Right atrium auricular region (tissue), 2 donors: Measurements from ENCODE around the gene GABRB3. TPM values are rescaled to one million over a fixed set of nuclear protein-coding genes. Genes with fewer than 3 reads are reported as not detected.
"Not testable (repeated sequence)": the region's sequence is repeated elsewhere in the genome, so short reads cannot be mapped to it uniquely, and the experiment has no call there.

Experiments
- DNase-seq: peaks from one replicate; pipeline ENCODE4 v3.0.0-alpha.2; 2019; ENCODE audit warnings: low spot score
- H3K27ac ChIP-seq, 2 donors: fragments of 200-600 bp; sonication (generic); 1 replicate in 1 of 2; 2 replicates in 1 of 2; pipeline ENCODE4 v1.5.1; 2016 to 2019
- H3K27me3 ChIP-seq, 2 donors: fragments of 200-600 bp; sonication (generic); one replicate each; pipeline versions ENCODE4 v1.5.1 to v1.6.0; 2017 to 2019
- H3K36me3 ChIP-seq: fragments of 200-600 bp; sonication (generic); one replicate; pipeline ENCODE4 v1.5.1; 2016
- H3K4me1 ChIP-seq, 2 donors: fragments of 200-600 bp; sonication (generic); one replicate each; pipeline versions ENCODE4 v1.5.1 to v1.6.0; 2017 to 2019
- H3K4me3 ChIP-seq, 2 donors: fragments of 200-600 bp; sonication (generic); 1 replicate in 1 of 2; 2 replicates in 1 of 2; pipeline ENCODE4 v1.5.1; 2017 to 2019; ENCODE audit warnings: mild to moderate bottlenecking in 1 of 2, moderate library complexity in 1 of 2
- H3K9me3 ChIP-seq, 2 donors: fragments of 200-600 bp; sonication (generic); one replicate each; pipeline ENCODE4 v1.5.1; 2019
- total RNA-seq, 2 donors: library from RNA; depleted of rRNA; stranded (reverse); fragments of >200 nt; gene quantifications; one replicate each; pipeline ENCODE4 v1.1.0, GENCODE V29; 2016
- TF ChIP-seq, protein P1 (sequence below), 2 donors: fragments of 200-600 bp; sonication (generic); IDR thresholded peaks; one replicate each; pipeline ENCODE4 v1.5.1; 2019; ENCODE audit warnings: antibody characterized with exemption in 2 of 2

GABRB3 gene
- total RNA-seq, 2 donors from 2014 or later = 12.9 to 20.9 TPM

DNA sequence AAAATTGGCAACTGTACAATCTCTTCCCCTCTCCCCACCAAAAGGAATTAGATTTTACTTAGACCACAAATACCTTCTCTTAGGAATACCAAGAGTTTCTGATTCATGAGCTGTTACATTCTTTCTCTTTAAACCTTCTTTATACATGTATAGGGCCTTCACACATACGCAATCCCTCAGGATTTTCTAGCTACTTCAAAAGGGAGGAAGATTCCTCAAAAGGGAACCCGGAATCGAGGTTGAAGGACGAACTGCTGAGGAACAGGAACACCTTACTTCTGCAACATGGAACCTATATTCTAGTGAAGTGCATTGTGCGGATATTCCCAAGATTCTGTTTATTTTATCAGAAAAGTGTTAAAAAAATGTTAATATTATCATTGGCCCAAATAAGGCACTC is 52.3 kb downstream of the GABRB3 start:
- Histone ChIP-seq H3K27me3 (no peaks in the 10 kb centered on the region), H3K36me3 (no peaks in the 10 kb centered on the region), H3K27ac (no peak overlapping the region), H3K4me1 (no peaks in the 10 kb centered on the region), H3K9me3 (no peaks in the 10 kb centered on the region), H3K4me3 (no peak overlapping the region)
- TF ChIP-seq, protein P1, sequence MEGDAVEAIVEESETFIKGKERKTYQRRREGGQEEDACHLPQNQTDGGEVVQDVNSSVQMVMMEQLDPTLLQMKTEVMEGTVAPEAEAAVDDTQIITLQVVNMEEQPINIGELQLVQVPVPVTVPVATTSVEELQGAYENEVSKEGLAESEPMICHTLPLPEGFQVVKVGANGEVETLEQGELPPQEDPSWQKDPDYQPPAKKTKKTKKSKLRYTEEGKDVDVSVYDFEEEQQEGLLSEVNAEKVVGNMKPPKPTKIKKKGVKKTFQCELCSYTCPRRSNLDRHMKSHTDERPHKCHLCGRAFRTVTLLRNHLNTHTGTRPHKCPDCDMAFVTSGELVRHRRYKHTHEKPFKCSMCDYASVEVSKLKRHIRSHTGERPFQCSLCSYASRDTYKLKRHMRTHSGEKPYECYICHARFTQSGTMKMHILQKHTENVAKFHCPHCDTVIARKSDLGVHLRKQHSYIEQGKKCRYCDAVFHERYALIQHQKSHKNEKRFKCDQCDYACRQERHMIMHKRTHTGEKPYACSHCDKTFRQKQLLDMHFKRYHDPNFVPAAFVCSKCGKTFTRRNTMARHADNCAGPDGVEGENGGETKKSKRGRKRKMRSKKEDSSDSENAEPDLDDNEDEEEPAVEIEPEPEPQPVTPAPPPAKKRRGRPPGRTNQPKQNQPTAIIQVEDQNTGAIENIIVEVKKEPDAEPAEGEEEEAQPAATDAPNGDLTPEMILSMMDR (IDR thresholded peaks at IDR 0.05) = no peak
- no peak for DNase-seq

DNA sequence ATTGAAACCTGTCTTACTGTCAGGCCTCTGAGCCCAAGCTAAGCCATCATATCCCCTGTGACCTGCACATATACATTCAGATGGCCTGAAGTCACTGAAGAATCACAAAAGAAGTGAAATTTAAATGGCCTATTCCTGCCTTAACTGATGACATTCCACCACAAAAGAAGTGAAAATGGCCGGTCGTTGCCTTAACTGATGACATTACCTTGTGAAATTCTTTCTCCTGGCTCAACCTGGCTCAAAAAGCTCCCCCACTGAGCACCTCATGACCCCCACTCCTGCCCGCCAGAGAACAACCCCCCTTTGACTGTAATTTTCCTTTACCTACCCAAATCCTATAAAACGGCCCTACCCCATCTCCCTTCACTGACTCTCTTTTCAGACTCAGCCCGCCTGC is 53.0 kb downstream of the GABRB3 start:
- not testable (repeated sequence) for H3K4me3 ChIP-seq, H3K27me3 ChIP-seq, H3K9me3 ChIP-seq, H3K4me1 ChIP-seq, H3K27ac ChIP-seq, DNase-seq, H3K36me3 ChIP-seq

DNA sequence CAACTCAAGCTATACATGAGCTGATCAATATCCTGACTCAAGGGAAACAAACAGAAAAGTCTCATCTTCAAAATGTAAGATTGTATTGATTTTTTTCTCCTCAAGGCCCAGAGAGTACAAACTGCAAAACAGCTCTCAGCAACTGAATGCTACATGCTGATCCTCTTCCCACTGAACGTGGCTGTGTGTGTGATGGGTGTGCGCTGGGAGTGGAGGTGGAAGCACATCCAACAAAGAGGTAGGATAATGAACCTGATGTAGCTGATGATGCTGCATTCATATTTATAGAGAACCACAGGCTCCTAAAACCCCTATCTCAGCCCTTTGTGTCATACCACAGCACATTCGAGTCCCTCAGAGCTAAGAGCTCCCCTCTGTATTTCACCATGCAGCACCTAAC is 56.8 kb downstream of the GABRB3 start:
- Histone ChIP-seq H3K36me3 (no peaks in the 10 kb centered on the region), H3K27me3 (no peaks in the 10 kb centered on the region), H3K4me3 (no peak overlapping the region), H3K27ac (no peak overlapping the region), H3K4me1 (no peaks in the 10 kb centered on the region), H3K9me3 (no peaks in the 10 kb centered on the region)
- DNase-seq = no peak
- TF ChIP-seq, protein P1 (IDR thresholded peaks at IDR 0.05) = no peak

DNA sequence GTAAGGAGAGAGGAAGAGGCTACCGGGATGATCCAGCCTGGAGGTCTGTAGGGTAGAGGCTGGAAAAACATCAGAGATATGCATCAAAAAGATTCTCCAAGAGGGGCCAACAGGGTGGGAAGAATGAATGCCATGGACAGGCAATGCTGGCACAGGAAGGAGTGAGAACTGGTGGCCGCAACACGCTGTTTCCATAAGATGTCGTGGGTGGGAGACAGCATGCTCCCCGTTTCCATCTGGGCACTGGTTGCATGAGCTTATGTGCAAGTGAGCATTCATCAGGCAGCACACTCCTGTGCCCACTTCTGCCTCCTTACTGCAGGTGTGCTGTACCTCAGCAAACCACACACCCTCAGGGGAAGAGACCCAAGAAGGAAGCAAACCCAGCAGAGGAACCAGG is 59.4 kb downstream of the GABRB3 start:
- H3K27ac ChIP-seq = no peak overlapping the region
- H3K4me1 ChIP-seq = no peaks in the 10 kb centered on the region
- H3K9me3 ChIP-seq = no peaks in the 10 kb centered on the region
- no peak overlapping the region for H3K4me3 ChIP-seq
- TF ChIP-seq, protein P1 (IDR thresholded peaks at IDR 0.05) = no peak
- no peak for DNase-seq
- no peaks in the 10 kb centered on the region for H3K27me3 ChIP-seq
- no peaks in the 10 kb centered on the region for H3K36me3 ChIP-seq

DNA sequence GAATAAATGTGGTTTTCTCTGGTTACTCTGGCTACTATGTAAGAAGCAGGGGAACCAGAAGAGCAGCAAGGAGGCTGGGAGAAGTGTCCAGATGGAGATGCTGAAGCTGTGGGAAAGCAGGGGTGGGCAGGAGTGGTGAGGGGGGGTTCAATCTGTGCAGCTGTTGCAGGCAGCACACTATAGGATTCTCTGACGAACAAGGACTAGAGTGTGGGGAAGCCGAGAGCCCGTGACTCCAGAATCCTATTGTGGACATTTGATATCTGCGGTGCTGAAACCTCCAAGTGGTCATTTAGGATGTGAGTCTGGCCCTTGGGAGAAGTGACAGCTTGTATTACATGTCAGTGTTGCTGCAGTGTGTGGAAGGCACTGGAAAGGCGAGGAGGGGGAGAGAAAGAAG is 60.5 kb downstream of the GABRB3 start:
- DNase-seq = no peak
- TF ChIP-seq, protein P1 (IDR thresholded peaks at IDR 0.05) = no peak
- no peaks in the 10 kb centered on the region for H3K4me1 ChIP-seq
- H3K27me3 ChIP-seq = no peaks in the 10 kb centered on the region
- no peak overlapping the region for H3K4me3 ChIP-seq
- no peaks in the 10 kb centered on the region for H3K9me3 ChIP-seq
- no peaks in the 10 kb centered on the region for H3K36me3 ChIP-seq
- no peak overlapping the region for H3K27ac ChIP-seq

DNA sequence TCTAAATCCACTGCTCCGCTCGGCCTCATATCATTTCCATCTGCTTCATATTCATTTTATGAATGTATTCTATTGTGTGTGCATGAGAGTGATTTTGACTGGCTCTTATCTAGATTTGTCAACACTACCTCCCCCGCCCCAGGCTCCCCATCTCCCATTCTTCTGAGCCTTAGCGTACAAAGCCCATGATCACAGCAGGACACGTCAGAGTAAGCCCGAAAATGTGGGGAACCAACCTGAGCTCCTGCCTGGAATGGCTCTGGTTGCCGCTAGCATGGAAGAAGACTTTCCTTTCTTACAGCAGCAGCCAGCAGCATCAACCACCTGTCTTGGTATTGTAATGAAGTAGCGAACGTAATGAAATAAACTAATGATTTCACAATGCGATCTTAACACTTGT is 61.4 kb downstream of the GABRB3 start:
- no peak for DNase-seq
- no peaks in the 10 kb centered on the region for H3K27me3 ChIP-seq
- H3K27ac ChIP-seq = no peak overlapping the region
- TF ChIP-seq, protein P1 (IDR thresholded peaks at IDR 0.05) = no peak
- H3K4me1 ChIP-seq = no peaks in the 10 kb centered on the region
- no peaks in the 10 kb centered on the region for H3K9me3 ChIP-seq
- no peaks in the 10 kb centered on the region for H3K36me3 ChIP-seq
- H3K4me3 ChIP-seq = no peak overlapping the region
